Stimulated activated effector memory CD8-positive, alpha-beta T cell treated with anti-CD3 and anti-CD28 coated beads, Interleukin-12 subunit alpha, Interleukin-12 subunit beta, amount 100 ng/mL, for 72 hours (primary cell): ENCODE measurements around the gene LRMDA.

Experiments
- ATAC-seq: fragments of 150-1000 bp; cut with Tn5 transposase; 2 replicates; pipeline ENCODE4 v1.10.0; 2021
- DNase-seq, 2 donors: peaks; one replicate each; pipeline ENCODE4 v3.0.0; 2021 to 2022; ENCODE audit warnings: low spot score in 2 of 2
- H3K27ac Mint-ChIP-seq: one replicate; pipeline ENCODE4 v1.8.0; 2022; ENCODE audit warnings: mild to moderate bottlenecking, mixed read lengths
- H3K36me3 Mint-ChIP-seq: one replicate; pipeline ENCODE4 v1.8.0; 2022; ENCODE audit warnings: mild to moderate bottlenecking, mixed read lengths
- H3K4me1 Mint-ChIP-seq: one replicate; pipeline ENCODE4 v1.8.0; 2022; ENCODE audit warnings: mixed read lengths
- H3K4me3 Mint-ChIP-seq: one replicate; pipeline ENCODE4 v1.8.0; 2022; ENCODE audit warnings: mild to moderate bottlenecking, mixed read lengths
- H3K9me3 Mint-ChIP-seq: one replicate; pipeline ENCODE4 v1.8.0; 2022; ENCODE audit warnings: mixed read lengths

Gene LRMDA

DNA sequence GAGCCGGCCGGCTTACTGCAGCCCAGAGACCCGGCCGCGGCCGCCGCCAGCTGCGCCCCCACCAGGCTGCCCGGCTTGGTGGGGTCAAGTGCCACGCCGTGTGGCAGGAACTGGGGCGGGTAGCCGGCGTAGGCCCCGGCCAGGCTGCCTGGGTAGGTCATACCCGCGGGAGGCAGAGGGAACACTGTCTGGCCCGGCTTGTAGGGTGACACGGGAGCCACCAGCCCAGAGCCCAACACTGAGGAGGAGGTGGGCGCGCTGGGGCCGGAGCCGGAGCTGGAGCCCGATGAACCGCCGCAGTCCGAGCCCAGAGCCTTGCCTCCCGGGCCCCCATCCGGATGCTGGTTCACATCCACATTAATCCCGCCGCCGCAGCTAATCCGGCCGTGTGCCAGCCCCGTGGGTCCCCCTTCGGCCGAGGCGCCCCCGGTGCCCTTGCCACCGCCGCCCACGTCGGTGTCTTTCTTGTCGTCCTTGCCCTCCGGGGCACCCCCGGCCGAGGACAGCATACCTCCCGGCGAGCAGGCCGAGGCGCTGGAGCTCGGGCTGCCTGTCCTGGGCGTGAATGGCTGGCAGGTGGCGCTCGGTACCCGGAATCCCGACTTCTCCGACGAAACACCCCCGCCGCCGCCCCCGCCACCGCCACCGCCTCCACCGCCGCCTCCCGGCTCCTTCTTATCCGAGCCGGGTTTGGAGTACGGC, 31.8 kb upstream of the LRMDA start:
- ATAC-seq (no peak), DNase-seq (peak in 1 of 2 donors; percentile 61)
- Mint-ChIP-seq H3K36me3 (peaks cover 5% of the 10 kb centered on the region), H3K27ac (no peak overlapping the region), H3K4me1 (peaks cover 36% of the 10 kb centered on the region), H3K9me3 (no peaks in the 10 kb centered on the region), H3K4me3 (peak overlapping the region; percentile 73)

DNA sequence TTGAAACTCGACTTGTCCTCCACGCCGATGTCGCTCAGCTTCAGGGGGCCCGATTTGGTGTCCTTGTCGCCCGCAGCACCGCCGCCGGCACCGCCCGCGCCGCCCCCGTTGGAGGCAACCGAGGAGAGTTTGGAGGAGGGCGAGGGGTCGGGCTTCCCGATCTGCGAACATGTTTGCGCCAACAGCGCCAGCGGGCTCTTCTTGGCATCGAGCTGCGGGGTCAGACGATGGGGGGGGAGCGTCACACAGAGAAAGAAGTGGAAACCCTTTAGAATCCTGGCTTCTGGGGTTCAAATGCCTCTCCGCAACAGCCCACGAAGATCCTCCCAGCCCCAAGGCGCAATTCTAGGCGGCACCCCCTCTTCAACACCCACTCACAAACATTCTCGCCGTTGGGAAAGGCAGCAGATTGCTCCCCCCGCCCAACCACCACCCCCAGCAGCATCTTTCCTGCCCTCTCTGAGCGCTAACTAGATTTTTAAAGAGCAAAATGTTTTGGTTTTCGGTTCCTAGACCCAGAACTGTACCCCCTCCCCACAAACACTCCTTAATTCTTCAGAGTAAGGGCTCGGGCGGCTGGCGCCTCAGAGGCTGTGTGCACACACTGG, 31.2 kb upstream of the LRMDA start:
- H3K4me3 Mint-ChIP-seq = peak overlapping the region; percentile 73
- peaks cover 30% of the 10 kb centered on the region for H3K4me1 Mint-ChIP-seq
- no peaks in the 10 kb centered on the region for H3K9me3 Mint-ChIP-seq
- ATAC-seq (no peak), DNase-seq (no peak)
- H3K27ac Mint-ChIP-seq = no peak overlapping the region
- H3K36me3 Mint-ChIP-seq = no peaks in the 10 kb centered on the region

DNA sequence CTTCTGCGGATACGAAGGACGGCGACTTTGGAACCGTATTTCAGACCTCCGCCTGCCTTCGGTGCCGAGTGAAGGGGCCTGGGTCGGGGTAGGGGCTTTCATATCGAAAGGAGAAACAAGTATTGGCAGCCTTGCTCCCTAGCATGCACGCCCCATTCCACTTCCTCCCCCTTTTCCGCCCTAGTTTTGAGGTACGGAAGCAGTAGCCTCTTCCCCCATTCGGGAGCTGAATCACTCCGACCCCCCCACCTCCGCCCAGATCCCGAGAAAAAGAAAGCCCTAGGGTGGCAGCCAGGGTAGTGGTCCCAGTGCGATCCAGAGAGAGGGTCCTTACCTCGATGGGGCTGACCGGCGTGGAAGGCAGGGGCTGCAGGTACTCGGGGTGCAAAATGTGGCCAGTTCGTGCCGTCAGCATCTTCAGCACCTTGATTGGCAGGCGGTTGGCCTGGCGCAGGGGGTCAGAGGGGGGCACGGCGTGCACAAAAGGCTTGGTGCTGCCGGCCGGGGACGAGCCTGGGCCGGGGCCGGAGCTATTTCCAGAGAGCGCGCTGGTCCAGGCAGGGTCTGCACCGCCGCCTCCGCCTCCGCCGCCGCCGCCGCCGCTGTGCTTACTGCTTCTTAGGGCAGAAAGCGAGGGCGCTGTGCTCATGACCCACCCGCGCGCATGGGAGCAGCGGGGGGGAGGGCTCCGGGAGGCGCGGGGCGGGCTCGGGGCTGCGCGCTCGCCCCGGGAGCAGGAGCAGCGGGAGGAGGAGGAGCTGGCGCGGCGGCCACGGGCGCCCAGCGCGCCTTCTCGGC, 30.5 kb upstream of the LRMDA start:
- Mint-ChIP-seq H3K4me3 (peak overlapping the region; percentile 73), H3K9me3 (no peaks in the 10 kb centered on the region), H3K4me1 (peaks cover 34% of the 10 kb centered on the region), H3K27ac (no peak overlapping the region), H3K36me3 (no peaks in the 10 kb centered on the region)
- peak; percentile 42 for ATAC-seq
- peak in 1 of 2 donors; percentile 62 for DNase-seq

- no peak within 1 kb of the TSS for H3K27ac Mint-ChIP-seq
- no peaks in the 10 kb centered on the region for H3K36me3 Mint-ChIP-seq
Observed at GRCh38 chr10:75401569-75402485, 29.6 kb upstream of the LRMDA start, which contains the start of gene ZNF503. Gene ZNF503 (minus strand): TSS chr10:75401764. CDS start chr10:75401419, 345 bp downstream.

GRCh38 chr10:75402486-75403143, 28.8 kb upstream of the LRMDA start:
- Mint-ChIP-seq H3K4me1 (peaks cover 40% of the 10 kb centered on the region), H3K36me3 (no peaks in the 10 kb centered on the region), H3K9me3 (no peaks in the 10 kb centered on the region), H3K27ac (no peak overlapping the region), H3K4me3 (peak overlapping the region; percentile 73)
- ATAC-seq (no peak), DNase-seq (no peak)

More at GRCh38 chr10:75401569-75402485, 29.6 kb upstream of the LRMDA start, which contains the start of gene ZNF503:
- Mint-ChIP-seq H3K4me1 (peaks cover 34% of the 10 kb centered on the region), H3K4me3 (peak within 1 kb of the TSS; percentile 73), H3K9me3 (no peaks in the 10 kb centered on the region)
- peak in 1 of 2 donors; percentile 66 for DNase-seq
- peak; percentile 53 for ATAC-seq

GRCh38 chr10:75403144-75403938, 28.1 kb upstream of the LRMDA start:
- Mint-ChIP-seq H3K4me1 (peaks cover 41% of the 10 kb centered on the region), H3K36me3 (no peaks in the 10 kb centered on the region), H3K9me3 (no peaks in the 10 kb centered on the region), H3K4me3 (peak overlapping the region; percentile 73), H3K27ac (no peak overlapping the region)
- ATAC-seq = no peak
- DNase-seq = peak in 1 of 2 donors; percentile 53

DNA sequence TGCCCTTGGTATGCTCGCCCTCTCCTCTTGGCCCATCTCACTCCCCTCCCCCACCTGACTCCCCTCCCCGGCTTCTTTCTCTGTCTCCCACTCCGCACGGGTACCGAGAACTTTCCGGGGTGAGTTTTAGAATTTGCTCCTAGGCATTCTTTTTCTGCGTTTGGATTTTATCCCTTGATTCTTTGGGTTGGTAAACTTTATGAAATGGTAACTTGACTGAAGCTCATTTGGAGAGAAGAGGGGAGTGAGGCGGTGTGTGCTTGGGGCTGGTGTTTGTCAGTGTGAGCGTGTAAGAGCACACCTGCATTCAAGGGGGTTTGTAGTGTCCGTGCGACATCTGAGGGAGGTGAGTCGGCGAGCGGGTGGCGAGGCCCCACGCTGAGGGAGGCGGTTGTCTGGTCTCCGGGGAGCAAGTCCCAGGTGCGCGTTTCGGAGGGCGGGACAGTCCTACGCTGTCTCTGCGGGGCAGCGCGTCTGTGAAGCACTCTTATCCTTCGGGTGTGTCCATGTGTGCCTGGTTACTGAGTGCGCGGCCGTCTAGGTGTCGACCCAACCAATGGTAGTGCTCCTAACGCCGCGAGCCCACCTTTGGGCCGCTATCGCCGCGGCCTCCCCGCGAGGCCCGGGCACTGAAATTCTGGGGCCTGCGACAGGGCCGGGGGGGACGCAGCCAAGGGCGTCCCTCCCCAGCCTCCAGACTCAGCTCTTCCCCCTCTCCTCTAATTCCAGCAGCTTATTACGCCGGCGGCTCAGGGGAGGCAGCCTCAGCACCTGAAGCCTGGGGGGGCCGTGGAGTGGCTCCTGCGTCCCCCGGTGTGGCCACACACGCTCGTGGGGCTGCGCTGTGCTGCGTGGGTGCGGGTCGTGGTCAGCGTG, 27.2 kb upstream of the LRMDA start:
- Mint-ChIP-seq H3K4me3 (no peak overlapping the region), H3K4me1 (peaks cover 41% of the 10 kb centered on the region), H3K9me3 (no peaks in the 10 kb centered on the region), H3K27ac (no peak overlapping the region), H3K36me3 (no peaks in the 10 kb centered on the region)
- ATAC-seq (no peak), DNase-seq (no peak)

- Mint-ChIP-seq H3K4me3 (no peak overlapping the region), H3K9me3 (no peaks in the 10 kb centered on the region), H3K36me3 (no peaks in the 10 kb centered on the region), H3K27ac (no peak overlapping the region), H3K4me1 (peaks cover 41% of the 10 kb centered on the region)
- ATAC-seq = no peak
- DNase-seq = no peak
Observed at GRCh38 chr10:75404815-75405597, 26.4 kb upstream of the LRMDA start.

- ATAC-seq = no peak
- H3K4me3 Mint-ChIP-seq = no peak overlapping the region
- DNase-seq = no peak
- H3K4me1 Mint-ChIP-seq = peaks cover 34% of the 10 kb centered on the region
- H3K9me3 Mint-ChIP-seq = peaks cover 2% of the 10 kb centered on the region
- no peak overlapping the region for H3K27ac Mint-ChIP-seq
- H3K36me3 Mint-ChIP-seq = no peaks in the 10 kb centered on the region
Observed at GRCh38 chr10:75405598-75406461, 25.6 kb upstream of the LRMDA start.

- ATAC-seq = no peak
Observed at GRCh38 chr10:75406462-75407223, 24.8 kb upstream of the LRMDA start.

DNA sequence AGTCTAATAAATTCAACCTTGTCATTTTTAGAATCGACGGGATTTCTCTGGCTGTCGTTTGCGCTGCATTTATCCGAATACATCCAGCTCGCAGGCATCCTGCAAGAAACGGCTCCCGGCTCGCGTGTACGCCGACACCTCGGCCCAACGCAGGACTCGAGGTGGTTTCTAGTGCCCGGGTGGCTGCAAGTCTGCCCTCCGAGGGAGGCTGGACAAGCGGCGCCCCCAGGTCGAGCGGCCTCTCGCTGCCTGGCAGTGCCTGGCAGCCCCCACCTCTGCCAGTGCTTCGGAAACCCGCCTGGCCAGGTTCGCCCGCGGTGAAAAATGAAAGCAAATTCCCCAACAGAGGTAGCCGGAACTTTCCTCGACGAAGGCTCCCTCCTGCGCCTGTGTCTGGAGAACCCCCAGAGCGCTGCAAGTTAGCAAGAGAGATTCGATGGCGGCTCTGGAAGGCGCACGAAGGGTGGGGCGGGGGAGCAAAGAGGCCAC, 24.2 kb upstream of the LRMDA start:
- Mint-ChIP-seq H3K9me3 (peaks cover 2% of the 10 kb centered on the region), H3K27ac (no peak overlapping the region), H3K36me3 (no peaks in the 10 kb centered on the region), H3K4me3 (peak overlapping the region; percentile 63), H3K4me1 (peaks cover 31% of the 10 kb centered on the region)
- ATAC-seq = no peak
- DNase-seq = no peak

More at GRCh38 chr10:75406462-75407223, 24.8 kb upstream of the LRMDA start:
- DNase-seq = no peak
- peaks cover 2% of the 10 kb centered on the region for H3K9me3 Mint-ChIP-seq
- H3K27ac Mint-ChIP-seq = no peak overlapping the region
- H3K4me3 Mint-ChIP-seq = peak overlapping the region; percentile 63
- peaks cover 33% of the 10 kb centered on the region for H3K4me1 Mint-ChIP-seq
- H3K36me3 Mint-ChIP-seq = no peaks in the 10 kb centered on the region
